ENCODE data around the gene SLIT3. TPM values are rescaled to one million over a fixed set of nuclear protein-coding genes. Genes with fewer than 3 reads are reported as not detected.

The SLIT3 gene
- total and polyA plus RNA-seq, 2 donors from 2014 or later, result 14.5 to 54.1 TPM

- Histone ChIP-seq H3K36me3 (ENCODE audit: control insufficient read depth in 2 of 3, insufficient read depth in 3 of 3, low read length in 3 of 3) (no peaks in the 10 kb centered on the region), H3K9ac (ENCODE audit: low read length in 3 of 3) (no peak overlapping the region), H3K9me3 (ENCODE audit: control insufficient read depth in 2 of 3, insufficient read depth in 1 of 3, low read length in 3 of 3) (no peaks in the 10 kb centered on the region), H3K27ac (ENCODE audit: low read depth in 2 of 2, low read length in 2 of 2) (no peak overlapping the region), H3K4me1 (ENCODE audit: control insufficient read depth in 2 of 3, insufficient read depth in 2 of 3, low read depth in 1 of 3, low read length in 3 of 3) (peaks cover 5 to 11% (median 5%) of the 10 kb centered on the region in 3 donors), H3K27me3 (ENCODE audit: control insufficient read depth, insufficient read depth, low read length) (no peaks in the 10 kb centered on the region), H3K4me3 (ENCODE audit: low read length in 3 of 3) (no peak overlapping the region)
- no peak for DNase-seq
- TF ChIP-seq CTCF (IDR thresholded peaks at IDR 0.05; ENCODE audit: borderline replicate concordance, extremely low read depth, insufficient read depth), result no peak
- intact Hi-C loops (cut with DNase I), result no loop called here
- FAIRE-seq, result no peak
Observed at GRCh38 chr5:168976311-168976970, 324.5 kb downstream of the SLIT3 start.

GRCh38 chr5:168975331-168975730 lies 325.6 kb downstream of the SLIT3 start:
- H3K36me3 ChIP-seq (ENCODE audit: control insufficient read depth in 2 of 3, insufficient read depth in 3 of 3, low read length in 3 of 3), result no peaks in the 10 kb centered on the region
- TF ChIP-seq CTCF (IDR thresholded peaks at IDR 0.05; ENCODE audit: borderline replicate concordance, extremely low read depth, insufficient read depth), result no peak
- H3K9me3 ChIP-seq (ENCODE audit: control insufficient read depth in 2 of 3, insufficient read depth in 1 of 3, low read length in 3 of 3), result no peaks in the 10 kb centered on the region
- intact Hi-C loops (cut with DNase I), result no loop called here
- DNase-seq (no peak), FAIRE-seq (no peak)
- H3K27me3 ChIP-seq (ENCODE audit: control insufficient read depth, insufficient read depth, low read length), result no peaks in the 10 kb centered on the region
- no peak overlapping the region for H3K9ac ChIP-seq (ENCODE audit: low read length in 3 of 3)
- H3K4me3 ChIP-seq (ENCODE audit: low read length in 3 of 3), result no peak overlapping the region
- H3K27ac ChIP-seq (ENCODE audit: low read depth in 2 of 2, low read length in 2 of 2), result no peak overlapping the region
- peaks cover 5 to 11% (median 5%) of the 10 kb centered on the region in 3 donors for H3K4me1 ChIP-seq (ENCODE audit: control insufficient read depth in 2 of 3, insufficient read depth in 2 of 3, low read depth in 1 of 3, low read length in 3 of 3)

GRCh38 chr5:168974082-168974481 lies 326.9 kb downstream of the SLIT3 start:
- Histone ChIP-seq H3K9ac (ENCODE audit: low read length in 3 of 3) (no peak overlapping the region), H3K4me1 (ENCODE audit: control insufficient read depth in 2 of 3, insufficient read depth in 2 of 3, low read depth in 1 of 3, low read length in 3 of 3) (peaks cover 5 to 11% (median 5%) of the 10 kb centered on the region in 3 donors), H3K27me3 (ENCODE audit: control insufficient read depth, insufficient read depth, low read length) (no peaks in the 10 kb centered on the region), H3K36me3 (ENCODE audit: control insufficient read depth in 2 of 3, insufficient read depth in 3 of 3, low read length in 3 of 3) (no peaks in the 10 kb centered on the region), H3K27ac (ENCODE audit: low read depth in 2 of 2, low read length in 2 of 2) (no peak overlapping the region), H3K4me3 (ENCODE audit: low read length in 3 of 3) (no peak overlapping the region), H3K9me3 (ENCODE audit: control insufficient read depth in 2 of 3, insufficient read depth in 1 of 3, low read length in 3 of 3) (no peaks in the 10 kb centered on the region)
- DNase-seq, result no peak
- intact Hi-C loops (cut with DNase I), result no loop called here
- FAIRE-seq, result no peak
- TF ChIP-seq CTCF (IDR thresholded peaks at IDR 0.05; ENCODE audit: borderline replicate concordance, extremely low read depth, insufficient read depth), result no peak

GRCh38 chr5:168972731-168973130 lies 328.2 kb downstream of the SLIT3 start:
- DNase-seq, result no peak
- Histone ChIP-seq H3K4me1 (ENCODE audit: control insufficient read depth in 2 of 3, insufficient read depth in 2 of 3, low read depth in 1 of 3, low read length in 3 of 3) (peaks cover 5 to 11% (median 5%) of the 10 kb centered on the region in 3 donors), H3K4me3 (ENCODE audit: low read length in 3 of 3) (no peak overlapping the region), H3K27ac (ENCODE audit: low read depth in 2 of 2, low read length in 2 of 2) (no peak overlapping the region), H3K9me3 (ENCODE audit: control insufficient read depth in 2 of 3, insufficient read depth in 1 of 3, low read length in 3 of 3) (no peaks in the 10 kb centered on the region), H3K9ac (ENCODE audit: low read length in 3 of 3) (no peak overlapping the region), H3K27me3 (ENCODE audit: control insufficient read depth, insufficient read depth, low read length) (no peaks in the 10 kb centered on the region), H3K36me3 (ENCODE audit: control insufficient read depth in 2 of 3, insufficient read depth in 3 of 3, low read length in 3 of 3) (no peaks in the 10 kb centered on the region)
- FAIRE-seq, result no peak
- TF ChIP-seq CTCF (IDR thresholded peaks at IDR 0.05; ENCODE audit: borderline replicate concordance, extremely low read depth, insufficient read depth), result no peak
- intact Hi-C loops (cut with DNase I), result no loop called here
